Measurements from ENCODE around the gene TRPV2.
"Not testable (repeated sequence)": the region's sequence is repeated elsewhere in the genome, so short reads cannot be mapped to it uniquely, and the experiment has no call there.

The TRPV2 gene

GRCh38 chr17:16438173-16438556, 22.8 kb downstream of the TRPV2 start:
- no peak for DNase-seq (ENCODE audit: low read depth)

- DNase-seq (ENCODE audit: low read depth), result peak; percentile 100
Observed at GRCh38 chr17:16438557-16439302, 23.4 kb downstream of the TRPV2 start.

- no peak for DNase-seq (ENCODE audit: low read depth)
Observed at GRCh38 chr17:16439303-16439791, 24.0 kb downstream of the TRPV2 start.

- peak; percentile 47 for DNase-seq (ENCODE audit: low read depth)
Observed at GRCh38 chr17:16439811-16440351, 24.5 kb downstream of the TRPV2 start.

- not testable (repeated sequence) for DNase-seq (ENCODE audit: low read depth)
Observed at GRCh38 chr17:16440354-16440753, 25.0 kb downstream of the TRPV2 start.

- DNase-seq (ENCODE audit: low read depth), result no peak
Observed at GRCh38 chr17:16440901-16441629, 25.7 kb downstream of the TRPV2 start.

GRCh38 chr17:16442141-16442540, 26.8 kb downstream of the TRPV2 start:
- DNase-seq (ENCODE audit: low read depth), result peak; percentile 50

- peak; percentile 58 for DNase-seq (ENCODE audit: low read depth)
Observed at GRCh38 chr17:16442594-16443510, 27.5 kb downstream of the TRPV2 start.

- peak; percentile 49 for DNase-seq (ENCODE audit: low read depth)
Observed at GRCh38 chr17:16443511-16444257, 28.3 kb downstream of the TRPV2 start.

GRCh38 chr17:16444258-16444886, 29.0 kb downstream of the TRPV2 start:
- DNase-seq (ENCODE audit: low read depth), result peak; percentile 62

- peak; percentile 55 for DNase-seq (ENCODE audit: low read depth)
Observed at GRCh38 chr17:16446338-16446983, 31.1 kb downstream of the TRPV2 start.

- DNase-seq (ENCODE audit: low read depth), result no peak
Observed at GRCh38 chr17:16447676-16448075, 32.3 kb downstream of the TRPV2 start.

- peak; percentile 38 for DNase-seq (ENCODE audit: low read depth)
Observed at GRCh38 chr17:16448490-16448889, 33.1 kb downstream of the TRPV2 start.

GRCh38 chr17:16449121-16449570, 33.8 kb downstream of the TRPV2 start:
- peak; percentile 62 for DNase-seq (ENCODE audit: low read depth)

- no peak for DNase-seq (ENCODE audit: low read depth)
Observed at GRCh38 chr17:16450028-16450427, 34.7 kb downstream of the TRPV2 start.

- not testable (repeated sequence) for DNase-seq (ENCODE audit: low read depth)
Observed at GRCh38 chr17:16452268-16452667, 36.9 kb downstream of the TRPV2 start.

- no peak for DNase-seq (ENCODE audit: low read depth)
Observed at GRCh38 chr17:16453493-16453851, 38.1 kb downstream of the TRPV2 start.

GRCh38 chr17:16455997-16456741, 40.8 kb downstream of the TRPV2 start:
- DNase-seq (ENCODE audit: low read depth), result no peak

GRCh38 chr17:16456742-16457316, 41.5 kb downstream of the TRPV2 start:
- no peak for DNase-seq (ENCODE audit: low read depth)
